ENCODE data around the gene MFN2. TPM values are rescaled to one million over a fixed set of nuclear protein-coding genes. Genes with fewer than 3 reads are reported as not detected.

The MFN2 gene
- total and polyA plus RNA-seq, 2 of the 8 experiments (the other 6 are each of a cell fraction or from before 2014, with no cell fraction given), result 34.0 to 62.5 TPM

- peaks cover 0 to 12% of the 10 kb centered on the region in 2 experiments for H4K20me1 ChIP-seq (replicated peaks in 1 of 2; ENCODE audit: control insufficient read depth in 1 of 2, insufficient read depth in 2 of 2, low read length in 2 of 2)
- H3K4ac ChIP-seq (replicated peaks; ENCODE audit: insufficient read length, low read depth, low read length), result no peak overlapping the region
- no peak overlapping the region for H3K27ac ChIP-seq (ENCODE audit: low read depth, low read length)
- DNase-seq (ENCODE audit: low read depth in 1 of 2, low spot score in 2 of 2) (no peak), FAIRE-seq (no peak)
- no peak overlapping the region for H2AFZ ChIP-seq (ENCODE audit: low read length)
- H3K9ac ChIP-seq (replicated peaks in 1 of 4; ENCODE audit: extremely low read depth in 1 of 4, low read depth in 3 of 4, low read length in 3 of 4), result no peak overlapping the region
- no peak overlapping the region for H3K23ac ChIP-seq (ENCODE audit: insufficient read length)
- no peaks in the 10 kb centered on the region; the same call in 1 of the 2 replicates for H3K79me1 ChIP-seq (ENCODE audit: low read depth, low read length)
- no peak overlapping the region for H2AK5ac ChIP-seq (ENCODE audit: low read depth, low read length)
- no peak overlapping the region for H4K5ac ChIP-seq (ENCODE audit: insufficient read length, low read depth, low read length)
- POLR2A ChIA-PET (ENCODE audit: partially characterized antibody), result no interaction called here
- peaks cover 53 to 89% (median 76%) of the 10 kb centered on the region in 4 experiments for H3K36me3 ChIP-seq (ENCODE audit: control insufficient read depth in 2 of 4, insufficient read depth in 4 of 4, low read length in 3 of 4)
- no peak overlapping the region for H3K4me2 ChIP-seq (ENCODE audit: insufficient read depth in 1 of 2, low read depth in 2 of 2, low read length in 2 of 2)
- H3K4me3 ChIP-seq (ENCODE audit: extremely low read depth in 1 of 4, insufficient read depth in 2 of 4, low read depth in 3 of 4, low read length in 4 of 4), result no peak overlapping the region
- H2BK120ac ChIP-seq (replicated peaks; ENCODE audit: low read depth, low read length), result no peak overlapping the region
- H4K8ac ChIP-seq (ENCODE audit: extremely low read depth, insufficient read depth, low read length), result peak overlapping the region; percentile 12; the same call in 1 of the 2 replicates
- no peak overlapping the region for H3K14ac ChIP-seq (ENCODE audit: insufficient read length)
- H2BK20ac ChIP-seq (ENCODE audit: low read length), result no peak overlapping the region
- peaks cover 0 to 9% of the 10 kb centered on the region in 2 experiments; a peak in 1 of 4 replicates for H3K9me3 ChIP-seq (ENCODE audit: insufficient read depth in 2 of 2, low read depth in 1 of 2, low read length in 1 of 2)
- H4K91ac ChIP-seq (replicated peaks; ENCODE audit: insufficient read length, low read length), result no peak overlapping the region
- no peaks in the 10 kb centered on the region for H3K27me3 ChIP-seq (replicated peaks in 1 of 4; ENCODE audit: control insufficient read depth in 3 of 4, extremely low read depth in 1 of 4, insufficient read depth in 3 of 4, low read length in 3 of 4)
- H3K79me2 ChIP-seq (ENCODE audit: control insufficient read depth in 1 of 2, insufficient read depth in 2 of 2, low read length in 2 of 2), result no peaks in the 10 kb centered on the region
- no peak overlapping the region for H2BK12ac ChIP-seq (ENCODE audit: low read depth, low read length)
- H3K56ac ChIP-seq (replicated peaks; ENCODE audit: insufficient read length, low read depth, low read length), result no peak overlapping the region
- WGBS, 2 experiments (ENCODE audit: extremely low coverage in 1 of 2, insufficient coverage in 1 of 2, insufficient read length in 1 of 2, insufficient replicate concordance in 2 of 2, low coverage in 1 of 2, low lambda C conversion rate in 2 of 2, missing lambda C conversion rate in 1 of 2), result 88% methylated on average over 6 of the region's 6 CpGs; no CpG with 5 or more reads in 1 of the 2 experiments
- H3K18ac ChIP-seq (ENCODE audit: extremely low read depth, low read length), result no peak overlapping the region
- H3K23me2 ChIP-seq (ENCODE audit: low read depth, low read length), result no peaks in the 10 kb centered on the region
- CTCF ChIA-PET (ENCODE audit: partially characterized antibody), result no interaction called here
- no peaks in the 10 kb centered on the region for H3K4me1 ChIP-seq (replicated peaks in 1 of 4; ENCODE audit: control insufficient read depth in 3 of 4, insufficient read depth in 4 of 4, low read length in 3 of 4)
- no peak overlapping the region for H2BK15ac ChIP-seq (ENCODE audit: low read length)
- no peak overlapping the region for H2BK5ac ChIP-seq (ENCODE audit: low read depth, low read length)
- TF ChIP-seq YY1 (IDR thresholded peaks at IDR 0.05; ENCODE audit: low read depth, low read length) (no peak), POLR2A (IDR thresholded peaks at IDR 0.05; ENCODE audit: control extremely low read depth in 1 of 2, low read depth in 2 of 2, low read length in 2 of 2) (no peak), JUN (IDR thresholded peaks at IDR 0.05; ENCODE audit: low read depth, low read length) (no peak), SP2 (IDR thresholded peaks at IDR 0.05; ENCODE audit: low read length) (no peak), KDM4A (IDR thresholded peaks at IDR 0.05; ENCODE audit: low read depth, low read length, severe bottlenecking) (no peak), CTBP2 (IDR thresholded peaks at IDR 0.05; ENCODE audit: borderline replicate concordance, insufficient read depth, insufficient read length, low read length) (no peak), POLR2AphosphoS5 (IDR thresholded peaks at IDR 0.05; ENCODE audit: low read depth, low read length) (no peak), SUZ12 (IDR thresholded peaks at IDR 0.05; ENCODE audit: low read length) (no peak), GABPA (IDR thresholded peaks at IDR 0.05; ENCODE audit: borderline replicate concordance, insufficient read depth, low read length) (no peak), CREB1 (IDR thresholded peaks at IDR 0.05) (no peak), EP300 (IDR thresholded peaks at IDR 0.05; ENCODE audit: borderline replicate concordance in 1 of 2, low read depth in 2 of 2, low read length in 2 of 2) (no peak), SIX5 (IDR thresholded peaks at IDR 0.05; ENCODE audit: low read depth, low read length) (no peak), GTF2F1 (IDR thresholded peaks at IDR 0.05; ENCODE audit: borderline replicate concordance, low read depth, low read length) (no peak), E2F6 (IDR thresholded peaks at IDR 0.05) (no peak), CBX8 (IDR thresholded peaks at IDR 0.05; ENCODE audit: borderline replicate concordance, low read depth, low read length) (no peak)
Measured at GRCh38 chr1:12007204-12007603, 27.0 kb downstream of the MFN2 start.

Measured in H1 (cell line).